ENCODE measurements around the gene SURF2. TPM values are rescaled to one million over a fixed set of nuclear protein-coding genes. Genes with fewer than 3 reads are reported as not detected.
"Not testable (repeated sequence)": the region's sequence is repeated elsewhere in the genome, so short reads cannot be mapped to it uniquely, and the experiment has no call there.

Gene SURF2
- total RNA-seq, 1 donor from 2014 or later: 9.0 TPM

GRCh38 chr9:133375724-133376654 is 19.6 kb downstream of the SURF2 start, which contains the start of the genes STKLD1 and SURF4:
Gene STKLD1 (plus strand): TSS chr9:133376366. CDS start chr9:133376474, 108 bp downstream.
Gene SURF4 (minus strand): TSS chr9:133376060. CDS start chr9:133375969, 91 bp downstream.
- peak; percentile 98 for DNase-seq (ENCODE audit: low spot score)
- peak; percentile 91 for ATAC-seq

DNA sequence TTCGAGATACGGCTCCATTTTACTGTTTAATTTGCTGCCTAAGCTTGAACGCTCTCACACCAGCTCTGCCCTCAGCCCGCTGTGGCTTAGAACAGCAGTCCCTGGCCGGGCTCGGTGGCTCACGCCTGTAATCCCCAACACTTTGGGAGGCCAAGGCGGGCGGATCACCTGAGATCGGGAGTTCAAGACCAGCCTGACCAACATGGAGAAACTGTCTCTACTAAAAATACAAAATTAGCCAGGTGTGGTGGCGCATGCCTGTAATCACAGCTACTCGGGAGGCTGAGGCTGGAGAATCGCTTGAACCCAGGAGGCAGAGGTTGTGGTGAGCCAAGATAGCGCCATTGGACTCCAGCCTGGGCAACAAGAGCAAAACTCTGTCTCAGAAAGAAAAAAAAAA is 20.9 kb downstream of the SURF2 start:
- not testable (repeated sequence) for ATAC-seq; DNase-seq (ENCODE audit: low spot score)

DNA sequence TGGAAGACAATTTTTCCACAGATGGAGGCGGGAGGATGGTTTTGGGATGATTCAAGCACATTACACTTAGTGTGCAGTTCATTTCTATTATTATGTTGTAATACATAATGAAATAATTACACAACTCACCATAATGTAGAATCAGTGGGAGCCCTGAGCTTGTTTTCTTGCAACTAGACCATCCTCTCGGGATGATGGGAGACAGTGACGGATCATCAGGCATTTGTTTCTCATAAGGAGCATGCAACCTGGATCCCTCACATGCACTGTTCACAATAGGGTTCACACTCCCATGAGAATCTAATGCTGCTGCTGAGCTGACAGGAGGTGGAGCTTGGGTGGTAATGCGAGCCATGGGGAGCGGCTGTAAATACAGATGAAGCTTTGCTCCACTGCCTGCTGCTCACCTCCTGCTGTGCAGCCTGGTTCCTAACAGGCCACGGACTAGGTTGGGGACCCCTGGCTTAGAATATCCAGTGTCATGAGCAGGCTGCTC is 21.4 kb downstream of the SURF2 start:
- ATAC-seq (no peak), DNase-seq (ENCODE audit: low spot score) (no peak)

DNA sequence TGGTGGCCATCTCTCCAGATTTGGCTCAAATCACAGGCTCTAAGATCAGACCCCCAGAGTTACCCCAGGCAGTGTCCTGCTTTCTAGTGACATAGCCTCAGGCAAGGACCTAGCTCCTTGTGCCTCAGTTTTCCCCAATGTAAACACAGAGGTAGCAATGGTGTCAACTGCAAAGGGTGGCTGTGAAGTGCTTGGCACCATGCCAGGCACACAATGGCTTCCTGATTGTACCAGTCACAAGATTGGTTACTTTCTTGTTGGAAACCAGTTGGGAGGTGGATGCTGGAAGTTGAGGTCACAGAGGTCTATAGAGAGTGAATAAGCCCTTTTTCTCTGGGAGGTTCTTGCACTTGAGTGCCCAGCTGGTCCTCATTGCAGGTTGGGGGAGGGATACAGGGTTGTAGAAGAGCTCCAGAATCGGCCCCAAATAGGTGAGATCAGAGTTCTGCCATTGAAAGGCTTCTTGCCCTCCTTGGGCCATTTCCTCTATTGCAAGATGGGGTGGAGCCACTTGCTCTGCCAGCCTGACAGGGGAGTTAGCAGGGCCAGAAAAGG is 22.1 kb downstream of the SURF2 start:
- DNase-seq (ENCODE audit: low spot score) (no peak), ATAC-seq (no peak)

DNA sequence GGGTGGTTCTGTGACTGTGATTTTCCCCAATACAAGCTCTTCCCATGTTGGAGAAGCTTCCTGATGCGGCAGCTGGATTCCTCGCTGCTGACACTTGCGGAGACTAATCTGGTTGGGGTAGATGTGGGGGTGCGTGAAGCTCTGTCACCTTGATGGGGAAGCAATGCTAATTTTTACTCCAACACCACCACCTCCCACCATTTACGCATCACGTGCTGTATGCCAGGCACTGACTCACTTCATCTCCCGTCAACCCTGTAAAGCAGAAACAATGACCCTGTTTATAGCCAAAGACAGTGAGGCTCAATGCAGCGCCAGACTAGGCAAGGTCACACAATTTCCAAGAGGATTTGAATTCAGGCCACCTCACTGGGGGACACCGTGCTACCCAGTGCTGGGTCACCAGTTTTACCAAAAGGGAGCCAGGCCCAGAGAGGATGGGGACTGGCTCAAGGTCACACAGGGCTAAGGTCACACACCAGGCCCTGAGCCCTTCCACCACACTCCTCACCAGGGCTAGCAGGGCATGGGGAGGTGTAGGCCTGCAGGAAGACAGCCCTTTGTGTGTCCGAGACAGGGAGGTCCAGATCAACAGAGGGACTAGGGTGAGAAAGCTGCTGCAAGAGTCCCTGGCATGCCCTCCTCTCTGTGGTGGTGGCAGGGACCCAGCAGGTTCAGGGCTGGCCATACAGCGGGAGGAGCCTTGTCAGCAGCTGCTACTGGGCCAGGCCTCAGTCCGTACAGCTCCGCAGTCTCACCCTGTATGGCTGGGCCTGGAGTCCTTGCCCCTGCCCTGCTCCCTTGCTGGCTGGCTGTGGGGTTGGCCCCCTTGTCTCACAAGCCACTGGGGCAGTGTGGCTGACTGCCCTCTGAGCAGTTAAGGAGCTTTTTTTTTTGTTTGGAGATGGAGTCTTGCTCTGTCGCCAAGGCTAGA is 23.1 kb downstream of the SURF2 start:
- DNase-seq (ENCODE audit: low spot score) (no peak), ATAC-seq (no peak)

DNA sequence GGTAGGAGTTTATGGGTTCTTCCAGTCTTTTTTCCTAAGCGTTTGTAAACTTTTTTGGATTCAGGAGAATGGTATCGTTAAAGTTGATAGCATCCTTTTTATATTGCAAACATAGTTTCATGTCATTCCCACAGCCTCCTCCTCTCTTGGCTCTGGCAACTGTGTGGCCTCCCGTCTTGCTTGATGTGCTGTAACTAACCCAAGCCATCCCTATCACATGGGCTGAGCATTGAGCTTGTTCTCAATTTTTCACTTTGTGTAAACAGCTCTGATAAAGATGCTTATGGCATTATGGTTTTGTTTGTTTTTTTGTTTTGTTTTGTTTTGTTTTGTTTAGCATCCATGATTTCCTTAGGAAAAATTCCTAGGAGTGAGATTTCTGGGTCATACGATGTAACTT is 24.4 kb downstream of the SURF2 start:
- ATAC-seq: no peak
- DNase-seq (ENCODE audit: low spot score): no peak

GRCh38 chr9:133382507-133383141 is 26.3 kb downstream of the SURF2 start:
- ATAC-seq (no peak), DNase-seq (ENCODE audit: low spot score) (no peak)

- ATAC-seq: no peak
- DNase-seq (ENCODE audit: low spot score): no peak
Measured at GRCh38 chr9:133383438-133383837, 27.1 kb downstream of the SURF2 start.

- no peak for DNase-seq (ENCODE audit: low spot score)
- ATAC-seq: no peak
Measured at GRCh38 chr9:133384736-133385321, 28.5 kb downstream of the SURF2 start.

GRCh38 chr9:133385452-133385851 is 29.1 kb downstream of the SURF2 start:
- ATAC-seq: no peak
- no peak for DNase-seq (ENCODE audit: low spot score)

- no peak for DNase-seq (ENCODE audit: low spot score)
- no peak for ATAC-seq
Measured at GRCh38 chr9:133386338-133386737, 30.0 kb downstream of the SURF2 start.

DNA sequence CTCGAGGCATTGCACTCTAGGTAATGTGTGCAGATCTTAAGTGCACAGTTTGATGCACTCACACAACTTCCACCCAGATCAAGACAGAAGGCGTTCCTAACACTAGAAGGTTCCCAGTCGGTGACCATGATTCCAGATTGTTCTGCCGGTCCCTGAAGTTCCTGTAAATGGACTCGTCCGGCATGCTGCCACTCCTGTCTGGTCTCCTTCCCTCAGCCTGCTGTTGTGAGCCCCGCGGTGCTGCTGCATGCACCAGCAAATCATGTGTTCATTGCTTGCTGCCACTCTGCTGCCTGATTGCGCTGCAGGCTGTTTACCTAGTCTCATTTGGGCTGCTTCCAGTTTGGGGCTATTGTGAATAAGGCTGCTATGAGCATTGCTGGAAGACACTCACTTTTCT is 31.3 kb downstream of the SURF2 start:
- no peak for ATAC-seq
- no peak for DNase-seq (ENCODE audit: low spot score)

- ATAC-seq (no peak), DNase-seq (ENCODE audit: low spot score) (no peak)
Measured at GRCh38 chr9:133389025-133389557, 32.7 kb downstream of the SURF2 start.

DNA sequence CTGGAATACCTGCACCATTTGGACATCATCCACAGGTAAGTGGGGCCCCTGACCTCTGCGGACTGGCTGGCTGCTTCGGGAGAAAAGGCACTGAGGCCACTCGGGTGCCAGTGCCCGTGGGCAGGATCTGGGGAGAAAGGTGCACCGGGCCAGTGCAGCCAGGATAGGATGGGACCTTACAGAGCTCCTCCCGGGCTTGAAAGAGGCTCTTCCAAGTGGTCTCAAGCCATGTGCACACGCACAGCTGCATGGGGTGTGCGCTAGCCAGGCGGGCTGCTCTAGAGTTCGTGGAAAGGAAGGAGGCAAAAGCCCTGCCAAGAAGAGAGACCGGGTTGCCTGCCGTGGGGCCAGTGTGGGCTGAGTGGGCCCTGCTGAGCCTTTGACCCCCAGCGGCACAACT is 33.2 kb downstream of the SURF2 start:
- no peak for DNase-seq (ENCODE audit: low spot score)

GRCh38 chr9:133390713-133391112 is 34.4 kb downstream of the SURF2 start:
- ATAC-seq: no peak

More for the DNA sequence above, 33.2 kb downstream of the SURF2 start:
- ATAC-seq: no peak

DNA sequence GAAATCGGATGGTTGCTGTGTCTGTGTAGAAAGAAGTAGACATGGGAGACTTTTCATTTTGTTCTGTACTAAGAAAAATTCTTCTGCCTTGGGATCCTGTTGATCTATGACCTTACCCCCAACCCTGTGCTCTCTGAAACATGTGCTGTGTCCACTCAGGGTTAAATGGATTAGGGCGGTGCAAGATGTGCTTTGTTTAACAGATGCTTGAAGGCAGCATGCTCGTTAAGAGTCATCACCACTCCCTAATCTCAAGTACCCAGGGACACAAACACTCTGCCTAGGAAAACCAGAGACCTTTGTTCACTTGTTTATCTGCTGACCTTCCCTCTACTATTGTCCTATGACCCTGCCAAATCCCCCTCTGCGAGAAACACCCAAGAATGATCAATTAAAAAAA is 35.1 kb downstream of the SURF2 start:
- not testable (repeated sequence) for ATAC-seq; DNase-seq (ENCODE audit: low spot score)

More at GRCh38 chr9:133390713-133391112, 34.4 kb downstream of the SURF2 start:
- no peak for DNase-seq (ENCODE audit: low spot score)

DNA sequence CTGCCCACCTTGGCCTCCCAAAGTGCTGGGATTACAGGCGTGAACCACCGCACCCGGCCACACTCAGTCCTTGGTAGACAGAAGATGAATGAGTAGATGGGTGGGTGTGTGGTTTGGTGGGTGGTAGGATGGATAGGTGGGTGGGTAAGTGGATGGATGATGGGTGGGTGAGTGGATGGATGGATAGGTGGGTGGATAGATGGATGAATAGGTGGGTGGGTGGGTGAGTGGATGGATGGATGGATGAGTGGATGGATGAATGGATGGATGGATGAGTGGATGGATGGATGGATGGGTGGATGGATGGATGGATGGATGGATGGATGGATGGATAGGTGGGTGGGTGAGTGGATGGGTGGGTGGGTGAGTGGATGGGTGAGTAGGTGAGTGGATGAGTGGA is 36.0 kb downstream of the SURF2 start:
- ATAC-seq; DNase-seq (ENCODE audit: low spot score): not testable (repeated sequence)

- DNase-seq (ENCODE audit: low spot score) (no peak), ATAC-seq (no peak)
Measured at GRCh38 chr9:133393399-133393798, 37.0 kb downstream of the SURF2 start.

DNA sequence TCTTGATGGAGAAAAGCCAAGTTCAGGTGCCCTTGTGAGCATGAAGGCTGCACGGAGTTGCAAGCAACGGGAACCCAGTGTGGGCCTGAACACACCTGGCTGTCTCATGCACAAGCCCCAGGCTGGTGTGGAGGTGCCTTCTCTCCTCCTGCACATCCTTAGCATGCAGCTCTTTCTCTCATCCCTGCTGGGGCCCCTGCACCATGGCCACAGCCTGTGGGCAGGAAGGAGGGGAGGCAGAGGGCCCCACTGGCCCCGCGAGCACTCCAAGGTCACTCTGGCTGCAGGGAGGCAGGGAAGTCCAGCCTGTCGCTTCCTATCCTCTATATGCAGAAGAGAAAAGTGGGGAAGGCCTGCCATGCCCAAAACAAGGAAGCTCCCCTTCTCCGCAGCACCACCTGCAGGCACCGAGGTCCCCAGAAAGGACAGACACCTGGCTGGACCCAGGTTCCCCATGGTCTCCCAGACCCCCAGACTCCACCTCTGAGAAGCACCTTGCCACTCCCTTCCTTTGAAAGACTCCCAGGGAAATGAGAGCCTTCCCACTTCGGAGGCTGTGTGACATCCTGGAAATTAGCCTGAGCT is 38.4 kb downstream of the SURF2 start:
- ATAC-seq: peak; percentile 24
- DNase-seq (ENCODE audit: low spot score): no peak

Data from left lobe of liver (tissue), 2 donors.